OCI-LY1 (cell line): Measurements from ENCODE around the gene PDE9A.
A peak's percentile ranks its signal among the peaks of the same experiment; 100 is the strongest.

Experiments used
- H2AFZ ChIP-seq: fragments of 200-600 bp; sonication (generic), shearing (Covaris generic); 2 replicates; pipeline ENCODE4 v1.6.0; 2014; ENCODE audit warnings: antibody characterized with exemption, mild to moderate bottlenecking, low read length
- H3F3A ChIP-seq: fragments of 200-600 bp; sonication (generic), shearing (Covaris generic); 2 replicates; pipeline ENCODE4 v1.6.0; 2014; ENCODE audit warnings: mild to moderate bottlenecking, antibody characterized with exemption, low read length, moderate library complexity; ENCODE audit not compliant: insufficient read depth
- H3K27ac ChIP-seq: fragments of 200-600 bp; sonication (generic); 2 replicates; pipeline ENCODE4 v1.5.1; 2014; ENCODE audit warnings: low read length, mixed run types, mild to moderate bottlenecking, low read depth; ENCODE audit not compliant: poor library complexity, severe bottlenecking
- H3K27me3 ChIP-seq: fragments of 200-600 bp; sonication (generic); 2 replicates; pipeline ENCODE4 v1.6.0; 2014; ENCODE audit warnings: antibody characterized with exemption, mild to moderate bottlenecking, low read length, moderate library complexity; ENCODE audit not compliant: insufficient read depth
- H3K36me3 ChIP-seq: fragments of 200-600 bp; sonication (generic); 2 replicates; pipeline ENCODE4 v1.6.1; 2014; ENCODE audit warnings: mild to moderate bottlenecking, antibody characterized with exemption, low read length, moderate library complexity, mixed read lengths; ENCODE audit not compliant: insufficient read depth
- H3K4me1 ChIP-seq: fragments of 200-600 bp; sonication (generic); 2 replicates; pipeline ENCODE4 v1.5.1; 2014; ENCODE audit warnings: mild to moderate bottlenecking, low read length, moderate library complexity; ENCODE audit not compliant: insufficient read depth, severe bottlenecking
- H3K4me2 ChIP-seq: fragments of 200-600 bp; sonication (generic), shearing (Covaris generic); 2 replicates; pipeline ENCODE4 v1.6.1; 2014; ENCODE audit warnings: low read length
- H3K4me3 ChIP-seq: fragments of 200-600 bp; sonication (generic); 2 replicates; pipeline ENCODE4 v1.5.1; 2014; ENCODE audit warnings: low read length, low read depth, mild to moderate bottlenecking, mixed read lengths; ENCODE audit not compliant: poor library complexity, severe bottlenecking
- H3K79me2 ChIP-seq: fragments of 200-600 bp; shearing (Covaris generic); 2 replicates; pipeline ENCODE4 v1.6.1; 2016; ENCODE audit warnings: mixed run types, low read length, mixed read lengths; ENCODE audit not compliant: insufficient read depth
- H3K9ac ChIP-seq: fragments of 200-600 bp; sonication (generic), shearing (Covaris generic); 2 replicates; pipeline ENCODE4 v1.6.1; 2014; ENCODE audit warnings: mild to moderate bottlenecking, low read length, mixed read lengths
- H3K9me2 ChIP-seq: fragments of 200-600 bp; sonication (generic), shearing (Covaris generic); 2 replicates; pipeline ENCODE4 v1.6.1; 2014; ENCODE audit warnings: low read depth, mild to moderate bottlenecking, low read length, mixed read lengths
- H3K9me3 ChIP-seq: fragments of 200-600 bp; shearing (Covaris generic); 2 replicates; pipeline ENCODE4 v1.6.1; 2014; ENCODE audit warnings: low read length, mixed read lengths
- H4K20me1 ChIP-seq: fragments of 200-600 bp; sonication (generic), shearing (Covaris generic); 2 replicates; pipeline ENCODE4 v1.6.0; 2016; ENCODE audit warnings: mild to moderate bottlenecking, low read length; ENCODE audit not compliant: insufficient read depth
- EZH2 ChIP-seq: fragments of 200-600 bp; sonication (generic), shearing (Covaris generic); IDR thresholded peaks from 2 replicates; pipeline ENCODE4 v1.8.0; 2017; ENCODE audit warnings: borderline replicate concordance, mixed run types, mild to moderate bottlenecking, antibody characterized with exemption, low read length, moderate library complexity, mixed read lengths
- TF ChIP-seq, protein P1 (sequence below): fragments of 200-600 bp; sonication (generic), shearing (Covaris generic); IDR thresholded peaks from 2 replicates; pipeline ENCODE4 v1.5.1; 2017; ENCODE audit warnings: mild to moderate bottlenecking, antibody characterized with exemption, low read length, moderate library complexity, mixed read lengths

PDE9A gene

DNA sequence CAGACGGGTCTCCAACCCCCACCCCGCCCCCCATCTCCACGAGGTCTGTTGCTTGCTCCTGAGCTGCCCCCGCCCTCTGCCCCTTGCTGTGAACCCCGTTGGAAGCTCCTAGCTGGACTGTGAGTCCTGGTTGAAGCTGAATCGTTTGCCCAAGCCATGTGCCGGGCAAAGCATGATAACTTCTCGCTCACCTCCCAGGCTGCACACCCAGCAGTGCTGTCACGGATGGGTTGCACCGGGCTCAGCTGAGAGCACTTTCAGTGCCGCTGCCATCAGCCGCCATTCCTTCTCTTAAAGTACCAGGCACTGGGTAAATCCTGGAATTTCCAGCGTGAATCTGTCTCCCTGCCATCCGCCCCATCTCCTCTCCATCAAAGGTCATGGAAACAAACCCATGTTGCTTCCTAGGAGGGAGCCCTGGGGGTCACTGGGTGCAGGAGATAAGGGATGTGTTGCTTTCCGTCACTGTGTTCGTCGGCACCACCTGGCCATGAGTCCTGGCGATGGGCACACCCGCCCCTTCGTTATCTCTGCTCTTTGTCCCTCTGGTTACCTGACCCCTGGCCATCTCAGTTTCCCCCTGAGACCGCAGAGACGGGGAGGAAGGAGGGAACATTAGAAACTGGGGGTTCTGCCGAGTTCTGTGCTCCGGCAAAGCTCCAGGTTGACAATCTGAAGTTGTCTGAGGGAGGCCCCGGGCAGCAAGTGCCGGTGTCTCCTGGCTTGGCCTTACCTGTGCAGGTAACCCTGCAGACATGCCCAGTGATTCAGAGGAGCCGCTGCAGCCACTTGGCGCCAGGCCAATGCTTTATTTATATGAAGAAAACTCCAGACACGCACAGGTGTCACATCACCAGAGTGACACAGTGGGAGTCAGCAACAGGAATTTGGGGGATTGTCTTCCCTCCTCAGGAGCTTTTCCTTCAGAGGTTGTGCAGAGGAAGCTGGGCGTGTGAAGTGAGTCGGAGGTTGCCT, 2.7 kb downstream of the PDE9A start:
- Histone ChIP-seq H3K36me3 (no peaks in the 10 kb centered on the region), H3K27ac (no peak overlapping the region), H3K27me3 (peaks cover 30% of the 10 kb centered on the region; the same call in 1 of the 2 replicates), H3K79me2 (no peaks in the 10 kb centered on the region), H3K4me1 (peaks cover 35% of the 10 kb centered on the region), H2AFZ (no peak overlapping the region), H3K9ac (no peak overlapping the region), H3K9me2 (no peaks in the 10 kb centered on the region), H3F3A (no peaks in the 10 kb centered on the region), H3K4me3 (no peak overlapping the region), H4K20me1 (no peaks in the 10 kb centered on the region), H3K9me3 (no peaks in the 10 kb centered on the region), H3K4me2 (peak overlapping the region; percentile 20; the same call in 1 of the 2 replicates)
- TF ChIP-seq EZH2: no peak
- TF ChIP-seq, protein P1, sequence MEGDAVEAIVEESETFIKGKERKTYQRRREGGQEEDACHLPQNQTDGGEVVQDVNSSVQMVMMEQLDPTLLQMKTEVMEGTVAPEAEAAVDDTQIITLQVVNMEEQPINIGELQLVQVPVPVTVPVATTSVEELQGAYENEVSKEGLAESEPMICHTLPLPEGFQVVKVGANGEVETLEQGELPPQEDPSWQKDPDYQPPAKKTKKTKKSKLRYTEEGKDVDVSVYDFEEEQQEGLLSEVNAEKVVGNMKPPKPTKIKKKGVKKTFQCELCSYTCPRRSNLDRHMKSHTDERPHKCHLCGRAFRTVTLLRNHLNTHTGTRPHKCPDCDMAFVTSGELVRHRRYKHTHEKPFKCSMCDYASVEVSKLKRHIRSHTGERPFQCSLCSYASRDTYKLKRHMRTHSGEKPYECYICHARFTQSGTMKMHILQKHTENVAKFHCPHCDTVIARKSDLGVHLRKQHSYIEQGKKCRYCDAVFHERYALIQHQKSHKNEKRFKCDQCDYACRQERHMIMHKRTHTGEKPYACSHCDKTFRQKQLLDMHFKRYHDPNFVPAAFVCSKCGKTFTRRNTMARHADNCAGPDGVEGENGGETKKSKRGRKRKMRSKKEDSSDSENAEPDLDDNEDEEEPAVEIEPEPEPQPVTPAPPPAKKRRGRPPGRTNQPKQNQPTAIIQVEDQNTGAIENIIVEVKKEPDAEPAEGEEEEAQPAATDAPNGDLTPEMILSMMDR: no peak

DNA sequence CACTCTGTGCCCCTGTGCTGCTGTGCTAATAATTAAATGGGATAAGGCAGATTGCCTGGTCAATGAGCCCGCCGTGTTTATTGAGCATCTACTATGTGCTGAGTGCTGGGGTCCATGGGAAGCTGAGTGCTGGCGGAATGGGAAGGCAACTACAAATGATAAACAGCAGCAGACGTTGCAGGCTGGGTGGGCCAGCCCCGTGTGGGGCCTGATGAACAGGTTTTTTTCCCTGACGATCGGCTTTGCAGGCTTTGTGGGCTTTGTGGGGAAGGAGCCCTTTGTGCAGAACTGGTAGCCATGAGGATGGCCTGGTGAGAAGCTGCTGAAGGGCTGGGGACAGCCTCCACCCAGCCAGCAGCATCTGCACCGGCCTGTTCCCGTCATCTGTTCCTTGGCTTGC, 3.5 kb downstream of the PDE9A start:
- H3K27ac ChIP-seq: no peak overlapping the region
- no peaks in the 10 kb centered on the region for H3F3A ChIP-seq
- no peak for TF ChIP-seq EZH2
- TF ChIP-seq, protein P1: no peak
- peaks cover 24% of the 10 kb centered on the region; the same call in 1 of the 2 replicates for H3K27me3 ChIP-seq
- no peaks in the 10 kb centered on the region for H3K79me2 ChIP-seq
- H4K20me1 ChIP-seq: no peaks in the 10 kb centered on the region
- H3K9me3 ChIP-seq: no peaks in the 10 kb centered on the region
- no peak overlapping the region for H3K4me2 ChIP-seq
- no peak overlapping the region for H3K9ac ChIP-seq
- no peak overlapping the region for H3K4me3 ChIP-seq
- no peaks in the 10 kb centered on the region for H3K36me3 ChIP-seq
- no peaks in the 10 kb centered on the region for H3K9me2 ChIP-seq
- H2AFZ ChIP-seq: no peak overlapping the region
- peaks cover 39% of the 10 kb centered on the region for H3K4me1 ChIP-seq

DNA sequence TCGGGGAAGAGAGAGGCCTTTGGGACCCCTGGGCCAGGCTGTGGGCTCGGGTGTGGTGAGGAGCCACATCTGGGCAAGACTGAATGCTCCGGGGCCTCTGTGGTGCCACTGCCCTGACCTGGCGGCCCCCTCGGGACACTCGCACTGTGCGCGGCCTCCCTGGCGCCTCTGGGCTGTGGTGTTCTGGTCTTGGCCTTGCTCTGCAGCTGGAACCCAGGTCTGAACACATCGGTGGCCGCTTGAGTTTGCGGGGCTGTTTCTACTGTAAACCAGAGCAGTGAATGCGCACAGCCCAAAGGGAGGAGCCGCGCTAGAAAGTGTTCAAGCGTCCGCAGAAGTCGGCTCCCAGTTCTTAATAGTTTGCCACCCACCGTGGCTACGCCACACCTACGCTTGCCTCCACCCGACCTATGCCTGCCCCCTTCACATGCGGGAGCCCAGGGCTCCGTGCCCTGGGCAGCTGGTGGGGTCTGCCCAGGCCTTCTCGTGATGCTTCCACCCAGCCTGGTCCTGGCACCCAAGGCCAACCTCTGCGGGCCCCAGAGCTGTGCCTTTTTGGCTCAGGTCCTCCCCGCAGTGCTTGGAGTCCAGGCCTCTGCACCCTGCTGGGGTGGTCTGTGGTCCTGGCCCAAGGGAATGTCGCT, 4.4 kb downstream of the PDE9A start:
- Histone ChIP-seq H3K9ac (no peak overlapping the region), H4K20me1 (no peaks in the 10 kb centered on the region)

More for the DNA sequence above, 4.4 kb downstream of the PDE9A start:
- H3F3A ChIP-seq: no peaks in the 10 kb centered on the region
- H3K27ac ChIP-seq: no peak overlapping the region
- H3K36me3 ChIP-seq: no peaks in the 10 kb centered on the region
- H3K27me3 ChIP-seq: peaks cover 17% of the 10 kb centered on the region; the same call in 1 of the 2 replicates
- H3K4me1 ChIP-seq: peaks cover 39% of the 10 kb centered on the region
- peak overlapping the region; percentile 49; the same call in 1 of the 2 replicates for H3K4me2 ChIP-seq
- H3K9me2 ChIP-seq: no peaks in the 10 kb centered on the region
- no peak overlapping the region for H2AFZ ChIP-seq
- no peaks in the 10 kb centered on the region for H3K79me2 ChIP-seq
- H3K9me3 ChIP-seq: no peaks in the 10 kb centered on the region
- H3K4me3 ChIP-seq: no peak overlapping the region
- TF ChIP-seq, protein P1: no peak
- no peak for TF ChIP-seq EZH2
